Medulla oblongata (tissue), 1 donor: ENCODE results near the gene CHMP6.

Source experiments
- DNase-seq: peaks from one replicate; pipeline ENCODE4 v3.0.0-alpha.2; 2015; ENCODE audit errors: extremely low spot score

Gene CHMP6

GRCh38 chr17:80992077-80992947 is 671 bp downstream of the CHMP6 start:
- no peak for DNase-seq

GRCh38 chr17:80992948-80993624 is 1.4 kb downstream of the CHMP6 start:
- no peak for DNase-seq

- DNase-seq: no peak
These were observed 3.5 kb downstream of the CHMP6 start for GRCh38 chr17:80995131-80995530.

GRCh38 chr17:80996422-80997305 is 5.0 kb downstream of the CHMP6 start:
- no peak for DNase-seq

GRCh38 chr17:80997424-80998117 is 5.9 kb downstream of the CHMP6 start:
- no peak for DNase-seq

GRCh38 chr17:80998118-80998747 is 6.6 kb downstream of the CHMP6 start:
- DNase-seq: no peak

GRCh38 chr17:80998748-80999535 is 7.3 kb downstream of the CHMP6 start:
- peak; percentile 70 for DNase-seq

- no peak for DNase-seq
These were observed 8.1 kb downstream of the CHMP6 start for GRCh38 chr17:80999536-81000333.

GRCh38 chr17:81000334-81000630 is 8.6 kb downstream of the CHMP6 start:
- no peak for DNase-seq

- no peak for DNase-seq
These were observed 9.2 kb downstream of the CHMP6 start for GRCh38 chr17:81000631-81001357.

- no peak for DNase-seq
These were observed 10.4 kb downstream of the CHMP6 start for GRCh38 chr17:81002013-81002384.

GRCh38 chr17:81002409-81003361 is 11.0 kb downstream of the CHMP6 start:
- DNase-seq: no peak

- DNase-seq: no peak
These were observed 12.3 kb downstream of the CHMP6 start for GRCh38 chr17:81003711-81004475.

- no peak for DNase-seq
These were observed 15.2 kb downstream of the CHMP6 start for GRCh38 chr17:81006891-81007290.

- no peak for DNase-seq
These were observed 16.5 kb downstream of the CHMP6 start for GRCh38 chr17:81008140-81008539.

GRCh38 chr17:81009136-81009535 is 17.5 kb downstream of the CHMP6 start:
- DNase-seq: no peak

GRCh38 chr17:81010935-81011334 is 19.3 kb downstream of the CHMP6 start:
- no peak for DNase-seq
